ENCODE data around the gene CLBA1.

Gene CLBA1

GRCh38 chr14:104938436-104938835 lies 47.2 kb upstream of the CLBA1 start:
- Histone ChIP-seq H3K36me3 (ENCODE audit: control insufficient read depth in 2 of 2, insufficient read depth in 1 of 2, low read length in 2 of 2) (no peaks in the 10 kb centered on the region), H3K4me1 (ENCODE audit: control insufficient read depth, insufficient read depth, low read length) (no peaks in the 10 kb centered on the region), H3K4me3 (ENCODE audit: low read depth, low read length) (no peak overlapping the region), H3K9me3 (ENCODE audit: control insufficient read depth, insufficient read depth, low read depth, low read length) (no peaks in the 10 kb centered on the region), H3K27ac (ENCODE audit: extremely low read depth, low read depth, low read length) (no peak overlapping the region)
- POLR2A ChIA-PET = no interaction called here
- CTCF ChIA-PET = interaction anchor here (1.2 kb wide), 1 partner anchor 42 kb away, joined by 5 read pairs; no protein-coding TSS in a partner anchor
- no peak for TF ChIP-seq ZNF239 (tag by site-specific recombination; IDR thresholded peaks at IDR 0.05)
- no peak for TF ChIP-seq ZNF146 (tag by site-specific recombination; IDR thresholded peaks at IDR 0.05)
- TF ChIP-seq, protein P1, sequence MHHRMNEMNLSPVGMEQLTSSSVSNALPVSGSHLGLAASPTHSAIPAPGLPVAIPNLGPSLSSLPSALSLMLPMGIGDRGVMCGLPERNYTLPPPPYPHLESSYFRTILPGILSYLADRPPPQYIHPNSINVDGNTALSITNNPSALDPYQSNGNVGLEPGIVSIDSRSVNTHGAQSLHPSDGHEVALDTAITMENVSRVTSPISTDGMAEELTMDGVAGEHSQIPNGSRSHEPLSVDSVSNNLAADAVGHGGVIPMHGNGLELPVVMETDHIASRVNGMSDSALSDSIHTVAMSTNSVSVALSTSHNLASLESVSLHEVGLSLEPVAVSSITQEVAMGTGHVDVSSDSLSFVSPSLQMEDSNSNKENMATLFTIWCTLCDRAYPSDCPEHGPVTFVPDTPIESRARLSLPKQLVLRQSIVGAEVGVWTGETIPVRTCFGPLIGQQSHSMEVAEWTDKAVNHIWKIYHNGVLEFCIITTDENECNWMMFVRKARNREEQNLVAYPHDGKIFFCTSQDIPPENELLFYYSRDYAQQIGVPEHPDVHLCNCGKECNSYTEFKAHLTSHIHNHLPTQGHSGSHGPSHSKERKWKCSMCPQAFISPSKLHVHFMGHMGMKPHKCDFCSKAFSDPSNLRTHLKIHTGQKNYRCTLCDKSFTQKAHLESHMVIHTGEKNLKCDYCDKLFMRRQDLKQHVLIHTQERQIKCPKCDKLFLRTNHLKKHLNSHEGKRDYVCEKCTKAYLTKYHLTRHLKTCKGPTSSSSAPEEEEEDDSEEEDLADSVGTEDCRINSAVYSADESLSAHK (tag by site-specific recombination; IDR thresholded peaks at IDR 0.05) = no peak
- no peak for TF ChIP-seq ZNF132 (tag by site-specific recombination; IDR thresholded peaks at IDR 0.05; ENCODE audit: borderline replicate concordance)
- TF ChIP-seq, protein P2, sequence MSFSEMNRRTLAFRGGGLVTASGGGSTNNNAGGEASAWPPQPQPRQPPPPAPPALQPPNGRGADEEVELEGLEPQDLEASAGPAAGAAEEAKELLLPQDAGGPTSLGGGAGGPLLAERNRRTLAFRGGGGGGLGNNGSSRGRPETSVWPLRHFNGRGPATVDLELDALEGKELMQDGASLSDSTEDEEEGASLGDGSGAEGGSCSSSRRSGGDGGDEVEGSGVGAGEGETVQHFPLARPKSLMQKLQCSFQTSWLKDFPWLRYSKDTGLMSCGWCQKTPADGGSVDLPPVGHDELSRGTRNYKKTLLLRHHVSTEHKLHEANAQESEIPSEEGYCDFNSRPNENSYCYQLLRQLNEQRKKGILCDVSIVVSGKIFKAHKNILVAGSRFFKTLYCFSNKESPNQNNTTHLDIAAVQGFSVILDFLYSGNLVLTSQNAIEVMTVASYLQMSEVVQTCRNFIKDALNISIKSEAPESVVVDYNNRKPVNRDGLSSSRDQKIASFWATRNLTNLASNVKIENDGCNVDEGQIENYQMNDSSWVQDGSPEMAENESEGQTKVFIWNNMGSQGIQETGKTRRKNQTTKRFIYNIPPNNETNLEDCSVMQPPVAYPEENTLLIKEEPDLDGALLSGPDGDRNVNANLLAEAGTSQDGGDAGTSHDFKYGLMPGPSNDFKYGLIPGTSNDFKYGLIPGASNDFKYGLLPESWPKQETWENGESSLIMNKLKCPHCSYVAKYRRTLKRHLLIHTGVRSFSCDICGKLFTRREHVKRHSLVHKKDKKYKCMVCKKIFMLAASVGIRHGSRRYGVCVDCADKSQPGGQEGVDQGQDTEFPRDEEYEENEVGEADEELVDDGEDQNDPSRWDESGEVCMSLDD (tag by site-specific recombination; IDR thresholded peaks at IDR 0.05) = no peak
- TF ChIP-seq ZNF350 (tag by site-specific recombination; IDR thresholded peaks at IDR 0.05) = no peak
- no peak for TF ChIP-seq ZNF626 (tag by site-specific recombination; IDR thresholded peaks at IDR 0.05)
- no peak for TF ChIP-seq ZSCAN5A (tag by site-specific recombination; IDR thresholded peaks at IDR 0.05)
- no peak for TF ChIP-seq ZNF791 (tag by site-specific recombination; IDR thresholded peaks at IDR 0.05)
- TF ChIP-seq, protein P3, sequence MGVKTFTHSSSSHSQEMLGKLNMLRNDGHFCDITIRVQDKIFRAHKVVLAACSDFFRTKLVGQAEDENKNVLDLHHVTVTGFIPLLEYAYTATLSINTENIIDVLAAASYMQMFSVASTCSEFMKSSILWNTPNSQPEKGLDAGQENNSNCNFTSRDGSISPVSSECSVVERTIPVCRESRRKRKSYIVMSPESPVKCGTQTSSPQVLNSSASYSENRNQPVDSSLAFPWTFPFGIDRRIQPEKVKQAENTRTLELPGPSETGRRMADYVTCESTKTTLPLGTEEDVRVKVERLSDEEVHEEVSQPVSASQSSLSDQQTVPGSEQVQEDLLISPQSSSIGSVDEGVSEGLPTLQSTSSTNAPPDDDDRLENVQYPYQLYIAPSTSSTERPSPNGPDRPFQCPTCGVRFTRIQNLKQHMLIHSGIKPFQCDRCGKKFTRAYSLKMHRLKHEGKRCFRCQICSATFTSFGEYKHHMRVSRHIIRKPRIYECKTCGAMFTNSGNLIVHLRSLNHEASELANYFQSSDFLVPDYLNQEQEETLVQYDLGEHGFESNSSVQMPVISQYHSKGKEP (tag by site-specific recombination; IDR thresholded peaks at IDR 0.05) = no peak
- TF ChIP-seq ZSCAN23 (tag by site-specific recombination; IDR thresholded peaks at IDR 0.05) = no peak

- Histone ChIP-seq H3K9me3 (ENCODE audit: control insufficient read depth, insufficient read depth, low read depth, low read length) (no peaks in the 10 kb centered on the region), H3K4me3 (ENCODE audit: low read depth, low read length) (no peak overlapping the region), H3K4me1 (ENCODE audit: control insufficient read depth, insufficient read depth, low read length) (no peaks in the 10 kb centered on the region), H3K27ac (ENCODE audit: extremely low read depth, low read depth, low read length) (no peak overlapping the region), H3K36me3 (ENCODE audit: control insufficient read depth in 2 of 2, insufficient read depth in 1 of 2, low read length in 2 of 2) (no peaks in the 10 kb centered on the region)
- ChIA-PET CTCF (no interaction called here), POLR2A (interaction anchor here (1.3 kb wide), 1 partner anchor 30 kb away, joined by 4 read pairs; no protein-coding TSS in a partner anchor)
- TF ChIP-seq ZNF654 (tag by site-specific recombination; IDR thresholded peaks at IDR 0.05; ENCODE audit: low read depth) (no peak), ZNF837 (tag by site-specific recombination; IDR thresholded peaks at IDR 0.05) (no peak), ZNF211 (tag by site-specific recombination; IDR thresholded peaks at IDR 0.05; ENCODE audit: low read depth) (no peak), ZNF324 (tag by site-specific recombination; IDR thresholded peaks at IDR 0.05) (no peak), ZNF24 (tag by site-specific recombination; IDR thresholded peaks at IDR 0.05) (no peak), ZNF266 (tag by site-specific recombination; IDR thresholded peaks at IDR 0.05; ENCODE audit: low read depth) (no peak), ZSCAN4 (tag by site-specific recombination; IDR thresholded peaks at IDR 0.05) (no peak), MEIS1 (CRISPR knock-in tag; IDR thresholded peaks at IDR 0.05; ENCODE audit: borderline replicate concordance) (no peak), KLF10 (tag by site-specific recombination; IDR thresholded peaks at IDR 0.05) (no peak), ZNF76 (tag by site-specific recombination; IDR thresholded peaks at IDR 0.05; ENCODE audit: borderline replicate concordance, low read depth) (no peak), ZNF670 (tag by site-specific recombination; IDR thresholded peaks at IDR 0.05; ENCODE audit: low read depth) (no peak), ZNF510 (tag by site-specific recombination; IDR thresholded peaks at IDR 0.05; ENCODE audit: insufficient replicate concordance) (no peak), ZNF366 (tag by site-specific recombination; conservative IDR thresholded peaks at IDR 0.05) (no peak), ZNF658 (tag by site-specific recombination; IDR thresholded peaks at IDR 0.05) (no peak)
- TF ChIP-seq, protein P4, sequence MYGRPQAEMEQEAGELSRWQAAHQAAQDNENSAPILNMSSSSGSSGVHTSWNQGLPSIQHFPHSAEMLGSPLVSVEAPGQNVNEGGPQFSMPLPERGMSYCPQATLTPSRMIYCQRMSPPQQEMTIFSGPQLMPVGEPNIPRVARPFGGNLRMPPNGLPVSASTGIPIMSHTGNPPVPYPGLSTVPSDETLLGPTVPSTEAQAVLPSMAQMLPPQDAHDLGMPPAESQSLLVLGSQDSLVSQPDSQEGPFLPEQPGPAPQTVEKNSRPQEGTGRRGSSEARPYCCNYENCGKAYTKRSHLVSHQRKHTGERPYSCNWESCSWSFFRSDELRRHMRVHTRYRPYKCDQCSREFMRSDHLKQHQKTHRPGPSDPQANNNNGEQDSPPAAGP (tag by site-specific recombination; IDR thresholded peaks at IDR 0.05) = no peak
Observed at GRCh38 chr14:104938960-104939359, 46.6 kb upstream of the CLBA1 start.
